OCI-LY1 (cell line): Measurements from ENCODE around the gene LYRM9.

ENCODE experiments used
- CTCF ChIP-seq: fragments of 200-600 bp; sonication (generic), shearing (Covaris generic); IDR thresholded peaks from 2 replicates; pipeline ENCODE4 v1.5.1; 2017; ENCODE audit warnings: mild to moderate bottlenecking, antibody characterized with exemption, low read length, moderate library complexity, mixed read lengths
- EZH2 ChIP-seq: fragments of 200-600 bp; sonication (generic), shearing (Covaris generic); IDR thresholded peaks from 2 replicates; pipeline ENCODE4 v1.8.0; 2017; ENCODE audit warnings: borderline replicate concordance, mixed run types, mild to moderate bottlenecking, antibody characterized with exemption, low read length, moderate library complexity, mixed read lengths

DNA sequence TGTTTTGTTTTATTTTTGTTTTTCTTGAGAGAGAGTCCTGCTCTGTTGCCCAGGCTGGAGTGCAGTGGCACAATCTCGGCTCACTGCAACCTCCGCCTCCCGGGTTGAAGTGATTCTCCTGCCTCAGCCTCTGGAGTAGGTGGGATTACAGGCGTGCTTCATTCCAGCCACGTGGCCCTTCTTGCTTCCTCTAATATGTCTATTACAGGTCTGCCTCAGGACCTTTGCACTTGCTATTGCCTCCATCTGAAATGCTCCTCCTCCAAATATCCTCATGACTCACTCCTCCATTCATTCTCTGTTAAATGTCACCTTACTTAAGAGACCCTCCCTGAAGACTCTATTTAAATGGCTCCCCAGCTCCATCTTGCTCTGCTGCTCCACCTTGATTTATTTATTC lies 39.0 kb downstream of the LYRM9 start:
- no peak for TF ChIP-seq CTCF
- TF ChIP-seq EZH2: no peak
